ENCODE results near the gene PMM1. TPM values are rescaled to one million over a fixed set of nuclear protein-coding genes. Genes with fewer than 3 reads are reported as not detected.

Gene PMM1
- polyA plus RNA-seq, 1 donor (not counting 4 experiments of a cell fraction or from before 2014, with no cell fraction given) = 39.6 TPM

DNA sequence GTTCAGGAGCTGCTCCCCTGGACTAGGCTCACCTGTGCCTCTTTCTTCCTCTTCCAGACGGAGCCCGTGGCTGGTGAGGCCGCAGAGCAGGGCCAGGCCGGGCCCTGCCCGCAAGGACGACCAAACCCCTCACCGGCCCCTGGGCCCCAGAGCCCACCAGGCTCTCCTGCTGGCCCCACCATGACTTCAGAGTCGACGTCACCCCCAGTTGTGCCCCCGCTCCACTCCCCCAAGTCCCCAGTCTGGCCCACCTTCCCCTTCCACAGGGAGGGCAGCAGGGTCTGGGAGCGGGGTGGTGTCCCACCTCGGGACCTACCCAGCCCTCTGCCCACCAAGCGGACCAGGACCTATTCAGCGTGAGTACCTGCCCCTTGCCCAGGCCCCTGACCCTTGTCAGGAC lies 17.9 kb downstream of the PMM1 start:
- Histone ChIP-seq H2AFZ (ENCODE audit: control insufficient read depth, low read length) (no peak overlapping the region), H3K27me3 (ENCODE audit: control insufficient read depth, extremely low read depth, insufficient read depth, low read length) (no peaks in the 10 kb centered on the region), H3K36me3 (ENCODE audit: control insufficient read depth in 2 of 2, extremely low read depth in 1 of 2, insufficient read depth in 2 of 2, low read length in 2 of 2) (peaks cover 5 to 11% of the 10 kb centered on the region in 2 experiments), H3K4me2 (ENCODE audit: control insufficient read depth, extremely low read depth, insufficient read depth, low read depth, low read length) (no peak overlapping the region), H3K9me3 (ENCODE audit: control insufficient read depth, low read depth, low read length) (no peaks in the 10 kb centered on the region), H3K4me3 (ENCODE audit: control insufficient read depth in 2 of 3, extremely low read depth in 1 of 3, insufficient read depth in 2 of 3, low read depth in 1 of 3, low read length in 3 of 3) (no peak overlapping the region), H3K4me1 (ENCODE audit: control insufficient read depth, extremely low read depth, insufficient read depth, low read length) (no peaks in the 10 kb centered on the region), H3K9ac (ENCODE audit: control insufficient read depth, extremely low read depth, insufficient read depth, low read length) (no peak overlapping the region), H3K9me1 (ENCODE audit: control insufficient read depth, extremely low read depth, insufficient read depth, low read length) (peaks cover 2% of the 10 kb centered on the region), H4K20me1 (ENCODE audit: control insufficient read depth, extremely low read depth, insufficient read depth, low read length) (peaks cover 1% of the 10 kb centered on the region), H3K27ac (ENCODE audit: control insufficient read depth, insufficient read depth, low read length) (no peak overlapping the region), H3K79me2 (ENCODE audit: control insufficient read depth, insufficient read depth, low read length) (no peaks in the 10 kb centered on the region)
- TF ChIP-seq CTCF (optimal IDR thresholded peaks at IDR 0.05 in 1 of 3, IDR thresholded peaks at IDR 0.05 in 1 of 3, conservative IDR thresholded peaks at IDR 0.05 in 1 of 3; ENCODE audit: extremely low read depth in 1 of 3, insufficient read depth in 2 of 3, low read length in 3 of 3) (no peak), EZH2 (IDR thresholded peaks at IDR 0.05; ENCODE audit: low read length) (no peak)
- no peak for FAIRE-seq
- no peak for DNase-seq (ENCODE audit: low read depth, low spot score)
- dilution Hi-C loops (cut with MboI; ENCODE audit: extremely low pct_ligation_motif_present, low sequenced_read_pairs) = no loop called here

- no peak overlapping the region for H2AFZ ChIP-seq (ENCODE audit: control insufficient read depth, low read length)
- no peaks in the 10 kb centered on the region for H4K20me1 ChIP-seq (ENCODE audit: control insufficient read depth, extremely low read depth, insufficient read depth, low read length)
- no peak overlapping the region for H3K9ac ChIP-seq (ENCODE audit: control insufficient read depth, extremely low read depth, insufficient read depth, low read length)
- dilution Hi-C loops (cut with MboI; ENCODE audit: extremely low pct_ligation_motif_present, low sequenced_read_pairs) = no loop called here
- H3K9me3 ChIP-seq (ENCODE audit: control insufficient read depth, low read depth, low read length) = no peaks in the 10 kb centered on the region
- no peaks in the 10 kb centered on the region for H3K79me2 ChIP-seq (ENCODE audit: control insufficient read depth, insufficient read depth, low read length)
- no peak overlapping the region for H3K4me3 ChIP-seq (ENCODE audit: control insufficient read depth in 2 of 3, extremely low read depth in 1 of 3, insufficient read depth in 2 of 3, low read depth in 1 of 3, low read length in 3 of 3)
- peaks cover 2% of the 10 kb centered on the region for H3K9me1 ChIP-seq (ENCODE audit: control insufficient read depth, extremely low read depth, insufficient read depth, low read length)
- peaks cover 0 to under 1% of the 10 kb centered on the region in 2 experiments for H3K36me3 ChIP-seq (ENCODE audit: control insufficient read depth in 2 of 2, extremely low read depth in 1 of 2, insufficient read depth in 2 of 2, low read length in 2 of 2)
- no peak for TF ChIP-seq EZH2 (IDR thresholded peaks at IDR 0.05; ENCODE audit: low read length)
- H3K4me2 ChIP-seq (ENCODE audit: control insufficient read depth, extremely low read depth, insufficient read depth, low read depth, low read length) = no peak overlapping the region
- no peak overlapping the region for H3K27ac ChIP-seq (ENCODE audit: control insufficient read depth, insufficient read depth, low read length)
- peaks cover 5% of the 10 kb centered on the region for H3K4me1 ChIP-seq (ENCODE audit: control insufficient read depth, extremely low read depth, insufficient read depth, low read length)
- DNase-seq (ENCODE audit: low read depth, low spot score) (no peak), FAIRE-seq (no peak)
- H3K27me3 ChIP-seq (ENCODE audit: control insufficient read depth, extremely low read depth, insufficient read depth, low read length) = no peaks in the 10 kb centered on the region
These were observed 19.4 kb downstream of the PMM1 start for GRCh38 chr22:41570221-41570620.

DNA sequence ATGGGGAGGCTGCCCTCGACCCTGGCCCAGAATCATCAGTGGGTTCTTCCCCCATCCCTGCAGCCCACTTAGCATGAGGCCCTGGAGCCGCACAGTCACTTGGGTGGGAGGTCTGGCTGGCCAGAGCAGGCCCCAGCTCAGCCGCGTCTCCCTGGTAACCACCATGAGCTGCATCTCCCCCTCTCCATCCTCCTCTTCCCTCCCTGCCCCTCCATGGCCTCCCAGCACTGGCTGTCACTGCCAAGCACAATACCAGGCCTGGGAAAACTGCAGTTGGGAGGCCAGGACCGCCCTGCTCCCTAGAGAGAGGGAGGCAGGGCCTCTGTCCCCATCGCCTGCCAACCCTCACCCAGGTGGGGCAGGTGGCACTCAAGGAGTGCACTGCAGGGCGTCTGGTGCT lies 20.8 kb downstream of the PMM1 start:
- FAIRE-seq = no peak
- no peak overlapping the region for H3K27ac ChIP-seq (ENCODE audit: control insufficient read depth, insufficient read depth, low read length)

More for the DNA sequence above, 20.8 kb downstream of the PMM1 start:
- no peak overlapping the region for H3K4me3 ChIP-seq (ENCODE audit: control insufficient read depth in 2 of 3, extremely low read depth in 1 of 3, insufficient read depth in 2 of 3, low read depth in 1 of 3, low read length in 3 of 3)
- no peaks in the 10 kb centered on the region for H3K9me3 ChIP-seq (ENCODE audit: control insufficient read depth, low read depth, low read length)
- dilution Hi-C loops (cut with MboI; ENCODE audit: extremely low pct_ligation_motif_present, low sequenced_read_pairs) = no loop called here
- H2AFZ ChIP-seq (ENCODE audit: control insufficient read depth, low read length) = no peak overlapping the region
- no peak overlapping the region for H3K4me2 ChIP-seq (ENCODE audit: control insufficient read depth, extremely low read depth, insufficient read depth, low read depth, low read length)
- peaks cover 2% of the 10 kb centered on the region for H3K9me1 ChIP-seq (ENCODE audit: control insufficient read depth, extremely low read depth, insufficient read depth, low read length)
- no peaks in the 10 kb centered on the region for H3K79me2 ChIP-seq (ENCODE audit: control insufficient read depth, insufficient read depth, low read length)
- H3K4me1 ChIP-seq (ENCODE audit: control insufficient read depth, extremely low read depth, insufficient read depth, low read length) = peaks cover 5% of the 10 kb centered on the region
- no peaks in the 10 kb centered on the region for H3K27me3 ChIP-seq (ENCODE audit: control insufficient read depth, extremely low read depth, insufficient read depth, low read length)
- no peak for DNase-seq (ENCODE audit: low read depth, low spot score)
- no peaks in the 10 kb centered on the region for H4K20me1 ChIP-seq (ENCODE audit: control insufficient read depth, extremely low read depth, insufficient read depth, low read length)
- H3K36me3 ChIP-seq (ENCODE audit: control insufficient read depth in 2 of 2, extremely low read depth in 1 of 2, insufficient read depth in 2 of 2, low read length in 2 of 2) = no peaks in the 10 kb centered on the region
- TF ChIP-seq CTCF (optimal IDR thresholded peaks at IDR 0.05 in 1 of 3, IDR thresholded peaks at IDR 0.05 in 1 of 3, conservative IDR thresholded peaks at IDR 0.05 in 1 of 3; ENCODE audit: extremely low read depth in 1 of 3, insufficient read depth in 2 of 3, low read length in 3 of 3) (no peak), EZH2 (IDR thresholded peaks at IDR 0.05; ENCODE audit: low read length) (no peak)
- H3K9ac ChIP-seq (ENCODE audit: control insufficient read depth, extremely low read depth, insufficient read depth, low read length) = no peak overlapping the region
